ENCODE measurements around the gene DYRK3.
A peak's percentile ranks its signal among the peaks of the same experiment; 100 is the strongest.

DNA sequence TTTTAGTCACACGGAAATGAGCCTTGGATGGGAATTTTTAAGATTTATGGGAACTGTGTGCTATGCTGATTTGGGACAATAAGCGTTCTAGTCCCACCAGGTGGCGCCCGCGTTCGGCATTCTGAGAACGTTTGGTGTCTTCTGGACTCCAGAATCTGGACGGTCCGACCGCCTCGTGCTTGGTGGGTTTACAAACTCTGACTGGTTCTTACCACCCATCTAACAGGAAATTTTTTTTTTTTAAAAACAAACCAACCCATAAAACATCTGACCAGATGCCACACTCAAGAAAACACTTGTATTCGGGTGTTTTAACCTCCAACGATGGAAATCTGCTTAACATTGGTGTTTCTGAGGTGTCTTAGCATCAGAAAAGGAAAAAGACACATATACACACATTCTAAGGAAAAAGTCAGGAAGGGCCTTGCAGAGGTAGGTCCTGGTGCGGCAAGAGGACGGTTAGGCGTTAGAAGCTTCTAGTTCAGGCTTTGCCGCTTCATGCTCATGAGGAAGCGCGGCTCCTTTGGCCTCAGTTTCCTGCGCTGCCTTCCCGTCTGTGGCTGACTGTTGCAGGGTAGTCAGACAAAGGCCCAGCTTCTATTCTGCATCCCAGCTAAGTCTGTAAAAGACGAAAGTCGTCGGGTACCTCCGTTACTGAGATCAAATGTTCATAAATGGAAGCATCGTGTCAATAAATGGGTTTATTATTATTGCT is 814 bp upstream of the DYRK3 start:
- TF ChIP-seq, protein P1, sequence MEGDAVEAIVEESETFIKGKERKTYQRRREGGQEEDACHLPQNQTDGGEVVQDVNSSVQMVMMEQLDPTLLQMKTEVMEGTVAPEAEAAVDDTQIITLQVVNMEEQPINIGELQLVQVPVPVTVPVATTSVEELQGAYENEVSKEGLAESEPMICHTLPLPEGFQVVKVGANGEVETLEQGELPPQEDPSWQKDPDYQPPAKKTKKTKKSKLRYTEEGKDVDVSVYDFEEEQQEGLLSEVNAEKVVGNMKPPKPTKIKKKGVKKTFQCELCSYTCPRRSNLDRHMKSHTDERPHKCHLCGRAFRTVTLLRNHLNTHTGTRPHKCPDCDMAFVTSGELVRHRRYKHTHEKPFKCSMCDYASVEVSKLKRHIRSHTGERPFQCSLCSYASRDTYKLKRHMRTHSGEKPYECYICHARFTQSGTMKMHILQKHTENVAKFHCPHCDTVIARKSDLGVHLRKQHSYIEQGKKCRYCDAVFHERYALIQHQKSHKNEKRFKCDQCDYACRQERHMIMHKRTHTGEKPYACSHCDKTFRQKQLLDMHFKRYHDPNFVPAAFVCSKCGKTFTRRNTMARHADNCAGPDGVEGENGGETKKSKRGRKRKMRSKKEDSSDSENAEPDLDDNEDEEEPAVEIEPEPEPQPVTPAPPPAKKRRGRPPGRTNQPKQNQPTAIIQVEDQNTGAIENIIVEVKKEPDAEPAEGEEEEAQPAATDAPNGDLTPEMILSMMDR (IDR thresholded peaks at IDR 0.05; ENCODE audit: low read depth, low read length, poor library complexity, severe bottlenecking), result peak; percentile 89
- TF ChIP-seq EZH2phosphoT487 (IDR thresholded peaks at IDR 0.05; ENCODE audit: borderline replicate concordance, low read length), result no peak
